GM18870 (cell line): ENCODE measurements around the gene RIMBP3C.
"Not testable (repeated sequence)": the region's sequence is repeated elsewhere in the genome, so short reads cannot be mapped to it uniquely, and the experiment has no call there.

Experiments used
- ATAC-seq: cut with Tn5 transposase; IDR thresholded peaks from one replicate; pipeline ENCODE4 v1.9.1; 2021; ENCODE audit warnings: moderate library complexity; ENCODE audit not compliant: unreplicated experiment

Gene RIMBP3C

DNA sequence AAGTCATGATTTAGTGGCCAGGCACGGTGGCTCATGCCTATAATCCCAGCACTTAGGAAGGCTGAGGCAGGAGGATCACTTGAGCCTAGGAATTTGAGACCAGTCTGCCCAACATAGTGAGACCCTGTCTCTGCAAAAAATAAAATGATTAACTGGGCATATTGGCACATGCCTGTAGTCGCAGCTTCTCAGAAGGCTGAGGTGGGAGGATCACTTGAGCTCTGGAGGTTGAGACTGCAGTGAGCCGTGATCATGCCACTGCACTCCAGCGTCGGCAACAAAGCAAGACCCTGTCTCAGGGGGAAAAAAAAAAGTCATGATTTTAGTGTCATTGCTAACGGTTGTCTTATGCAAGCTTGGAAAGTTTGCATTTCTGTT is 28.2 kb upstream of the RIMBP3C start:
- no peak for ATAC-seq

DNA sequence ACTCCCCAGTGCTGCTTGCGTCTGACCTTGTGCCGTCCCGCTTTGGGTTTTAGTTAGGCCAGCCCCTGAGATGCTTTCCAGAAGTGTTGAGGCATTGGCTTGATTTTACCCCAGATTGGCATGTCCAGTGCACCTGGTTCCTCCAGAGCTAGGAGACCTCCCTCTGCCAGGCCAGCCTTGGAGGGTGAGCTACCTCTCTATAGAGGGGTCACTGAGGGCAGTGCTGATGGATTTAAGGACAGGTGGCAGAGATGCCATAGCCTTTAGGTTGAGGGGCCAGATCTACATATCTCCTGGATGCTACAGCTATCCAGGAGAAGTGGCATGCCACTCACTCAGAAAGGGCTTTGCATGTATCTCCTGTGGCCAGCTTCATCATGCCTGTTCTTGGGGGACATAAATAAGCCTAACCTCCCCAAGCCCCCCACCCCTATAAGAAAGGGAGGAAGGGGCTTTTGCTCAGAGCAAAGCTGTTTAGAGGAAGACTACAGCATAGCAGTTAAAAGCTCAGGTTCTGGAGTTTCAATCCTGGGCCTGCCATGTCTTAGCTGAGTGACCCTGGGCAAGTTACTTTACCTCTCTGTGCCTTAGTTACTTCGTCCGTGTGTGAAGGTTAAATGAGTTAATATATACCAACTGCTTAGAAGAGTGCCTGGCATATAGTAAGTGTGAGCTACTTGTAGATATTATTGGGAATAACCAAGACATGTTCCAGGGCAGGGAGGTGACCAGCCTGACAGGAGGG is 22.7 kb upstream of the RIMBP3C start:
- ATAC-seq, result no peak

DNA sequence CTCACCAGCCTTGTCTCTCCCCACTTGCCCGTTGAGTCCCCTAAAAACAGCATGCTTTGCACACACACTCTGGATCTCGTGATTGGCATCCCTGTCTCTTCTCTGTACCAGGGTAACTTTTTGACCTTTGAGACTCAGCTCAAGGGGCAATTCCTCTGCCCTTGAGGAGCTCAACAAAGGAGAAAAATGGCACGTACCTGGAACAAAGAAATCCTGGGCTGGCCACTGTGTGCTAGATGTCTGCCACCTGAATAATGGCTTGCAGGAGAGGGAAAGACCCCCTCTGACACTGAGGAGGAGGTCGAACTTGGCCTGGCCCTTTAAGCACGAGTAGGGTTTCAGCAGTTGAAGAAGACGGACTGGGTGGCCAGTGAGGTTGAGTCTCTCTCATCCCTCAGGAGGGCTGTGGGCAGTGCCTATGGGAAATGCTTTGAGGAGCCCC is 22.1 kb upstream of the RIMBP3C start:
- ATAC-seq, result no peak

GRCh38 chr22:21571679-21572078 is 20.4 kb upstream of the RIMBP3C start:
- ATAC-seq, result no peak

GRCh38 chr22:21570398-21570797 is 19.1 kb upstream of the RIMBP3C start:
- ATAC-seq, result no peak

DNA sequence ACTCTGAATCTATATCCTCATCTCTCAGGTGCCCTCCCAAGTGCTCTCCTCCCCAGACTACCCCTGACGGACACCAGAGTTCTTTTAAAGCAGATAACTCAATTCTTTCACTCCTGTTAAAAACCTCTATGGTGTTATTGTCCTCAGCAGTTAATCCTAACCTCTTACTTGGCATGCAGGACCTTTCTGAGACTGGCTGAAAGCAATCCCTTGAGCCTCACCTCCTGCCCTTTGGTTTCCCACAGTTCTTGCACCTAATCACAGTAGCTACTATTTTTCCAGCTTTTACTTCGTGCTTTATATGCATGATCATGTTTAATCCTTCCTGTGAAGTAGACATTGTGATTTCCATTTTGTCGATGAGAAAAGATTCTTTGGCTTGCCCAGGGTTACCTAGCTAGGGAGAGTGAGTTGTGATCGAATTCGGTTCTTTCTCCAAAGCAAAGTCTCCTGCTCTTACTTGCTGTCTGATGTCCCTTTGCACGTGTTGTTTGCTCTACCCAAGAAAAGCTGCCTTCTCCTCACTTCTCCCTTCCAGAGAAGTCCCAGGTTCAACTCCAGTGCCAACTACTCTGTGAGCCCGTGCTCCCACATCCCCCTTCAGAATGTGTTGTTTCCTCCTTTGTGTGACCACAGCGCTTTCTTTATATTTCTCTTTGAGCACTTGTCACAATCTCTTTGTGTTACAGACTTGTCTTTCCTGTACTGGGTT is 18.4 kb upstream of the RIMBP3C start:
- ATAC-seq, result no peak

DNA sequence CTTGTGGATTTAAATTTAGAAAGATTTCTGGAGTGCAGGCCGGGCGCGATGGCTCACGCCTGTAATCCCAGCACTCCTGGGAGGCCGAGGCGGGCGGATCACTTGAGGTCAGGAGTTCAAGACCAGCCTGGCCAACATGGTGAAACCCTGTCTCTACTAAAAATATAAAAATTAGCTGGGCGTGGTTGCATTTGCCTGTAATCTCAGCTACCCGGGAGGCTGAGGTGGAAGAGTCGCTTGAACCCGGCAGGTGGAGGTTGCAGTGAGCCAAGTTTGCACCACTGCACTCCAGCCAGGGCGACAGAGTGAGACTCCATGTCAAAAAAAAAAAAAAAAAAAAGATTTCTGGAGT is 17.8 kb upstream of the RIMBP3C start:
- ATAC-seq, result not testable (repeated sequence)

DNA sequence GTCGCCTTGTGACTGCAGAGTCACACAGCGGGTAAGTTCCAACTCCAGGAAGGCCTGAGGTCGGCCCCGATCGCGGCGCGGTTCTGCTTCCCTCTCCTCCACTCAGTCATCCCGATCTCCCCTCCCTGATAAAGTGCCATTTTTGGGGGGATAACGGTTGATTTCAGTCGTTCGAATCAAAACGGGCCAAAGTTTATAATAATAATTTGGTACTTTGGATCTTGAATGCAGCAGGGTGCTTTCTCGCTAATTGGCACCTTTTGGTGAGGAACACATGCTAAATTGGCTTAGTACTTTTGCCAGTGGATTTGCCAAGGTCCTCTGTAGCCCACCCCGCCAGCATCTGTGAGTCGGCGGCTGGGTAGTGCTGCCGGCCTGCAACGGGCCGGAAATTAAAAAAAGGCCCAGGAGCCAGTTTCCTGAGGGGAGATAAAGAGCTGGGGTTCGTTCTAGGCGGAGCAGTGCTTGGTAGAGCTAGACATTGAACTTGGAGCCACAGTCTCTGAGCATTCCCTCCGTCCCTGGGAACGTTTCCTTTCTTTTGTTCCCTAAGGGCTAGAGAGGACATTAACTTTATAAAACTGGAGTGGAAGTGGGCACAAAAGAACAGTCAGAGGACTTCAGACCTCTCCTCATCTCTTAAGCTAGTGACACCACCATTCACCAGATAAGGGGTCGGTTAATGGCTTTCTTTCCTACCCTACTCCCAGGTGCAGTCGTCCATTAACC is 17.2 kb upstream of the RIMBP3C start:
- no peak for ATAC-seq

GRCh38 chr22:21567456-21568346 is 16.4 kb upstream of the RIMBP3C start, which contains the start of gene UBE2L3:
UBE2L3 (plus strand) TSS chr22:21567714; CDS start chr22:21567745, 31 bp downstream.
- ATAC-seq, result no peak

DNA sequence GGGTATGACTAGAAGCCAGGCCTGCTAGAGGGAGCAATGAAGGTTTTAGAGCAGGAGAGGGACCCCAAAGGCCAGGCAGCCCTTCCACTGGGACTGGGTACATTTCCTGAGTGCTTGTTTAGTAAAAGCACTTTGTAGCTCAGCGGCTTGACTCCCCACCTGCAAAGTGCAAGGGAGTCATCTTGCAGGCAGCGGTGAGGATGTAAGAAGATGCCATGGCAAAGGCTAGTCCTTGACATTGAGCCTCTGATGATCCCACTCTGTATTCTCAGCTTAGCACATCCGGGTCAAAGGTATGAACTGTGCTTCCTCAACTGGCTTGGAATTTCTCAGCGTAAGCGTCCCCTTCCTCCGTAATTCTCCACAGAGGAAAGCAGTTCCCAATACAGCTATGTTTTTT is 13.2 kb upstream of the RIMBP3C start:
- no peak for ATAC-seq

- no peak for ATAC-seq
Observed at GRCh38 chr22:21563912-21564311, 12.7 kb upstream of the RIMBP3C start.

DNA sequence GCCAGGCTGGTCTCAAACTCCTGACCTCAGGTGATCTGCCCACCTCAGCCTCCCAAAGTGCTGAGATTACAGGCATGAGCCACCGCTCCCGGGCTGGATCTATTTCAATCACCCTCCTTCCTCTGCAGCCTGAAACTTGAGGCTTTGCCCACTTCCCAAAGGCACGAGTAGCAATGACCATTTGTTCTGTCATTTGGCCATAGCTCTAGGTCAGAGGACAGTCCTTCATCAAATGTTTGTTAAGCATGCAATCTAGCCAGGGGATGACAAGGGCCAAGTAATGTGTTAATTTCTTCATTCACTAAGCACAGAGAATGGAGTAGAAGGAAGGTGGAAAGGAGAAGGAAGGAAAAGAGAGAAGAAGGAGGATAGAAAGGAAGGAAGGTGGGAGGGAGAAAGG is 9.4 kb upstream of the RIMBP3C start:
- ATAC-seq, result not testable (repeated sequence)

GRCh38 chr22:21559345-21560125 is 8.3 kb upstream of the RIMBP3C start:
- ATAC-seq, result not testable (repeated sequence)

DNA sequence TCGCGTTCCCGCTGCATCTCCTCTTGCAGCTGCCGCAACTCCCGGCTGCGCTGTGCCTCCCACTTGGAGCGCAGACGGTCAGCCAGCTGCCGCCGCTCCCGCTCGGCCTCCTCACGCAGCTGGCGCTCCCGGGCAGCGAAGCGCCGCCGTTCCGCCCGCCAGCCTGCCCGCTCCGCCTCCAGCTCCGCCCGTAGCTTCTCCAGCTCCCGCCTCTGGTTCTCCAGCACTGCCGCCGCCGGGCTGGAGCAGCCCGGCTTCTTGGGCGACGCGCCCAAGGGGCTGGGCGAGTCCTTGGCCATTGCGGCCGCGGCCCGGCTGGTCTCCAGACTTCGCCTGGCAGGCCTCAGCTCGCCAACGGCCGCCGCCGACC is 598 bp downstream of the RIMBP3C start:
- ATAC-seq, result not testable (repeated sequence)

GRCh38 chr22:21550008-21550677 is 1.1 kb downstream of the RIMBP3C start:
- not testable (repeated sequence) for ATAC-seq

- ATAC-seq, result not testable (repeated sequence)
Observed at GRCh38 chr22:21549558-21549957, 1.7 kb downstream of the RIMBP3C start.

- not testable (repeated sequence) for ATAC-seq
Observed at GRCh38 chr22:21544432-21545322, 6.6 kb downstream of the RIMBP3C start.

DNA sequence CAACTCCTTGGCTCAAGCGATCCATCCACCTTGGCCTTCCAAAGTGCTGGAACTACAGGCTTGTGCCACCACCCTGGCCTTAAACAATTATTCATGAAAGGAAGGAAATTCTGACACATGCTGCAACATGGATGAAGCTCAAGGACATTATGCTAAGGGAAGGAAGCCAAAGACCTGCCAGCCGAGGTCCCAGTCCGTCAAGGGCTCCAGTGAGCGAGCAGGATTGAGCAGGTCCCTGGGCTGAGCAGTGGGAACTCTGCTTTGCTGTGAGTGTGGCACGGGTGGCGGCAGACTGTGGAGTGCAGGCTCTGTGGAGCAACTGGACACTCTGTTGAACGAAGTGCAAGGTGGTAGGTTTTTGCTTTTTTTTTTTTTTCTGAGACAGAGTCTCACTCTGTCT is 11.4 kb downstream of the RIMBP3C start:
- not testable (repeated sequence) for ATAC-seq
